ENCODE measurements around the gene CXCL14. TPM values are rescaled to one million over a fixed set of nuclear protein-coding genes. Genes with fewer than 3 reads are reported as not detected.

The CXCL14 gene, protein sequence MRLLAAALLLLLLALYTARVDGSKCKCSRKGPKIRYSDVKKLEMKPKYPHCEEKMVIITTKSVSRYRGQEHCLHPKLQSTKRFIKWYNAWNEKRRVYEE
- under 0.01 TPM for total RNA-seq

DNA sequence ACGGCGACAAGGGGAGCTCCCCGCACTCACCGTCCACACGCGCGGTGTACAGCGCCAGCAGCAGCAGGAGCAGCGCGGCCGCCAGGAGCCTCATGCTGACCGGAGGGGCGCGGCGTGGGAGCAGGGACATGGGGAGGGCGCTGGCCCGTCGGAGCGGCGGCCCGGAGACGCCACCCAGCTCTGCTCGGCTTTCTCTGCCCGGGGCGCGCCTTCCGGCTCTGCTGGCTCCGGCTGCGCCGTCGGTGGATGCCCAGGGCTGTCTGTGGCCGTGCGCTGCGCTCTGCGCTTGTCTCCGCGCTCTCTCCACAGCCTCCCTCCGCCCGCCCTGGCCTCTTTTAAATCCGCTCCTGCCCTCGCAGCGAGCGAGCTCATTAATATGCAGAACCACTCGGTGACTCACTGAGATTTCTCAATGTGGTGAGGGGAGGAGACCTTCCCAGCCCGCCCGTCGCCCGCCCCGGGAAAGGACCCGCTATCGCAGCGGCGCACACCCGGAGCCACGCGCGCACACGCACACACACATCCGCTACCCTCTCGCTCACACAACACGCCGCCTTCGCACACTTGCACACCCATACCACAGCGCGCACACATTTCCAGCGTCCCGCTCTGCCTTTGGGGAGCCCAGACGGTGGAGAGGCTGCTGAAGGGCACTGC, at the start of gene CXCL14:
TSS of gene CXCL14 (minus strand) at position 307 of the 657 bp plus-strand sequence. CDS start at position 94, 213 bp downstream.
- peak in 2 of 3 donors; percentile 62 to 78 for DNase-seq (ENCODE audit: low read depth in 2 of 3, low spot score in 2 of 3)

DNA sequence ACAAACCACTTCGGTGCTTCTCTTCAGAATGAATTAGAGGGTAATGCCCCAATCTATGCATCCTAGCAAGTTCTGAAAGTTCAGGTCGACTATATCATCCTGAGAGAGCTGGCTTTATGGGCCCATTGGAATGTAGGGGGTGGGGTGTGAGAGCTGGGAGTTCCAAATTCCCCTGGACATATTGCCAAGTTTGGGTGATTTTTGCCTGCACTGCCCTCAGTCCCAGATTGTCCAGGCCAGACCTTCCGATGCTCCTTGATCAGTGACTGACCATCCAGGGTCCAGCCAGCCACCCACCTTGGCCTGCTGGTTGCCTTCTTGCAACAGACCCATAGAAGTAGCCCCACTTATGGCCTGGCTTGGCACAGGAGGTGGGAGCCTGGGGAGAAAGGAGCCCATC, 47.8 kb upstream of the CXCL14 start:
- DNase-seq (ENCODE audit: low read depth in 2 of 3, low spot score in 2 of 3): no peak

DNA sequence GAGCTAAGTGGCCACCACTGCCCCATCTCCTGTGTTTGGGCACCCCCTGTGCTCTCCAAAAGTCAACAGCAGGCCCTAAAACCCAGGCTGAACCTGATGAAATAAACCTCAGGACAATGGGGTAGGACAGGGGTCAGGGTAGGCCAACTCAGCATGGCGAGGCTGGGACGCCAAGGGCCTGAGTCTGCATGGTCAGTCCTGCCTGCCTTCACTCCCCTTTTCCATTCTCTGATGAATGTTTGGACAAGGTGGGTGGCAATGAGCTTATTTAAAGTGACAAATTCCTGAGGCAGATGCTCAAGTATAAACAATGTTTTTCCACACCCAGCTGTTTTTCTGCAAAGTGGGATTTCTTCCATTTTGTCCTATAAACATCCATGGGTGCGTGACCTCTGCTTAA, 47.2 kb upstream of the CXCL14 start:
- no peak for DNase-seq (ENCODE audit: low read depth in 2 of 3, low spot score in 2 of 3)

DNA sequence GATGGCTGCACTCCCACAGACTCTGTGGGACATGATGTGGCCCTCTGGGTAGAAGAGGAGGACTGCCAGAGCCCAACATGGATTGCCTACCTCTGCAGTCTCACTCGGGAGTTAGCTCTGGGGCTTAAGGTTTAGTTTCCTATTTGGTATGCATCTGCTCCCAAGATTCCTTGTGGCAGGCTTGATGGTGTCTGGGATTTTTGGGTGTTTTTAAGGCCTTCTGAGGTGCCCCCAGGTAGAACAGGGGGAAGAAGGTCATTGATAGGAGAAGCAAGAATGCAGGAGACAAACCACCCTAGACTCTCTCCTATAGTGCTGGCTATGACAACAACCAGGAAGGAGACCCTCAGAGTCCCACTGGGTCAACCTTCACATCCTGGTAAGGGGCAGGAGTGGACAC, 46.7 kb upstream of the CXCL14 start:
- DNase-seq (ENCODE audit: low read depth in 2 of 3, low spot score in 2 of 3): no peak

DNA sequence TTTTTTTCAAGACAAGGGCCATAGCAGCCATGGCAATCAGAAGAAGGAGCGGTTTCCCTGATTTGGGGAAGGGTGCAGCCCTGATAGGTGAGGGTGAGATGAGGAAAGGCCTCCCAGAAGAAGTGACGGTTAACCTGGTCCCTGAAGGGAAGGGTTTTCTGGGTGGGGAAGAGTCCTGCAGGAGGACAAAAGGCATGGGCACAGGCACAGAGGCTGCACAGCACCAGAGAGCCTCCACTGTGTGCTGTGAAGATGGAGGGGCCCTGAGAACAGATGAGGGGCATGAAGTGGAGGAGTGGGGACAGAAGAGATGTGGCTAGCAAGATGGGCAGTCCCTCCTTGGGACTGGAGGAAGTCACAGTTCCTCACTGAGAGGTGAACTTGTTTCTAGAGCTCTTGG, 46.3 kb upstream of the CXCL14 start:
- DNase-seq (ENCODE audit: low read depth in 2 of 3, low spot score in 2 of 3): no peak

DNA sequence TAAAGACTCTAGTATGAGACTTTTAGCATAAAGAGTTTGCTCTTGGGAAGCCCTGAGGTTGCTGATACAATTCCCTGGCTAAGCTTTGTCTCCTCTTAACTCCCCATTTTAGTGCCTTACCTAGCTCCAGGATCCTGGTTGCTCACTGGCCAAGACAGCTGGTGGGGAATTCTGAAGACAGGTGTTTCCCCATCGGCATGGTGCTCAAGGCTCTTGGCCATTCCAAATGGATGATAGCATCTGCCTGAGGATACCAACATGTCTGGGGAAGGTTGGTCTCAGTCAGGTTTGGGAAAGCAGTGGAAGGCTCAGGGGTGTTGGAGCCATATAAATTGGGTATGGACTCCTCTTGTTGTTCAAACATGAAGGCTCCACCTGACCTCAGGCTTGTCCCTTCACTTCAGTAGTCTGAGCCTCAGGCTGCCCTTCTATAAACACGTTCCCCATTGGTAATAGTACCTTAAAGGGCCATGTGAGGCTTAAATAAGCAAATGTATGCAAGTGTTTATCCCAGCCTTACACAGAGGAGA, 44.5 kb upstream of the CXCL14 start:
- DNase-seq (ENCODE audit: low read depth in 2 of 3, low spot score in 2 of 3): no peak

DNA sequence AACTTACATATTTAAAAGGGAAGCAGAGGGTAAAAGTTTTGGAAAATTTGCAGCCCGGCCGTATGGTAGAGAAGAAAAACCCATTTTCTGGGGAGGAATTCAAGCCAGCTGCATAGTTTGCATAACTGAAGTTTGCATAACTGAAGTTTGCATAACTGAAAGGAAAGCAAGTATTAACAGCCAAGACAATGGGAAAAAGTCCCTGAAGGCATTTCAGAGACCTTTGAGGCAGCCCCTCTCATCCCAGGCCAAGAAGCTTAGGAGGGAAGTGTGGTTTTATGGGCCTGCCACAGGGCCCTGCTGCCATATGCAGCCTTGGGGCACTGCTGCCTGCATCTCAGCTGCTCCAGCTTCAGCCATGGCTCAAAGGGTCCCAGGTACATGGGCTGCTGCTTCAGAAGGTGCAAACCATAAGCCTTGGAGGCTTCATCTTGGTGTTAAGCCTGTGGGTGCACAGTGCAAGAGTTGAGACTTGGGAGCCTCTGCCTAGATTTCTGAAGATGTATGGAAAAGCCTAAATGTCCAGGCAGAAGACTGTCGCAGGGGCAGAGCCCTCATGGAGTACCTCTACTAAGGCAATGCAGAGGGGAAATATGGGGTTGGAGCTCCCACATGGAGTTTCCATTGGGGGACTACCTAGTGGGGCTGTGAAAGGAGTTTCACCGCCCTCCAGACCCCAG, 36.9 kb upstream of the CXCL14 start:
- no peak for DNase-seq (ENCODE audit: low read depth in 2 of 3, low spot score in 2 of 3)

DNA sequence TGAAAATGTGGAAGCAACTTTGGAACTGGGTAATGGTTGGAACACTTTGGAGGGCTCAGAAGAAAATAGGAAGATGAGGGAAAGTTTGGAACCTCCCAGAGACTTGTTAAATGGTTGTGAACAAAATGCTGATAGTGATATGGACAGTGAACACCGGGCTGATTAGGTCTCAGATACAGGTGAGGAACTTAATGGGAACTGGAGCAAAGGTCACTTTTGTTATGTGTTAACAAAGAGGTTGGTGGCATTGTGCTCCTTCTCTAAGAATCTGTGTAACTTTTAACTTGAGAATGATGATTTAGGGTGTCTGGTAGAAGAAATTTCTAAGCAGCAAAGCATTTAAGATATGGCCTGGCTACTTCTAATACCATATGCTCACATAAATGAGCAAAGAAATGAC, 36.4 kb upstream of the CXCL14 start:
- no peak for DNase-seq (ENCODE audit: low read depth in 2 of 3, low spot score in 2 of 3)

DNA sequence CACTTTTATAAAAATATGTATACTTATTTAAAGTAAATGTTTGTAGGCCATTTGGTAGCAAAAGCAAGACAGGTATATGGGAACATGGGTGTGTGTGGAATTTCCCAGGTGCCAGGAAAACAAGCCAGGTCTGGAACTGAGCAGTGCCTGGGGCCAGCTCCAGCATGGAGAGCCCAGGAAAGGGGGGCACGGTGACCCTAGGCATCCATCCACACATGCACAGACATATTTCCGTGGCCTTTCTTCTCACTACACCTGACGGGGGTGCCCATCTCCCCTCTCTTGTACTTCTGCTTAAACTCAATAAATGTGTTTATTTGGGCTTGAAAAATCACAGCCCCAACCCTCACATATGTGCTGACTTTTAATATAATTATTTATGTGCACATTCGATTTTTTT, 31.2 kb upstream of the CXCL14 start:
- DNase-seq (ENCODE audit: low read depth in 2 of 3, low spot score in 2 of 3): no peak

DNA sequence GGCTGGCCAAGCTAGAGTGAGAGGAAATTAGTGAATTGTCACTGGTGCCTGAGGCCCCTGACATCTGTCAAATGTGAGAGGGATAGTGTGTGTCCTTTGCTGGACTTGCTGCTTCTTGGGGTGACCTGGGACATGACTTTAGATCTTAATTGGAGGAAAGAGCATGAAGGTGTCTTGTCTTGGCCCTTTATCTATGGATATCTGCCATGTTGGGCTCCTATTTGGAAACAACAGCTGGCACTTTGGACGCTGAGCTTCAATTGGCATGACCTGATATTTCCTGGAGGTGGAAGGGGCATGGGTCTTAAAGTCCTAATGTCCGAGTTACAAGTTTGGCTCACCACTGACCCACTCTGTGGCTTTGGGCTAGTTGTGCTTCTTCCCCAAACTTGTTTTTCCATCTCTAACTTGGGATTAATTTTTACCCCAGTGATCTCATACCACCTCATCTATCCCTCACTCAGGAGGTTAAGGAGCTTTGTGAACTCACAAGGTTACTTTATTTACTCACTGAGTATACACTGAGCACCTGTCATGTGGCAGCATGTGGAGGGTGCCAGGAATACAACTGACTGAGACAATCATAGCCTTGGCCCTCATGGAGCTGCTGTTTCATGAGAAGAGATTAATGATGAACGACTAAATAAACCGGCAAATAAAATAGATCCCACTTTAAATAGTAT, 30.1 kb upstream of the CXCL14 start:
- DNase-seq (ENCODE audit: low read depth in 2 of 3, low spot score in 2 of 3): no peak

DNA sequence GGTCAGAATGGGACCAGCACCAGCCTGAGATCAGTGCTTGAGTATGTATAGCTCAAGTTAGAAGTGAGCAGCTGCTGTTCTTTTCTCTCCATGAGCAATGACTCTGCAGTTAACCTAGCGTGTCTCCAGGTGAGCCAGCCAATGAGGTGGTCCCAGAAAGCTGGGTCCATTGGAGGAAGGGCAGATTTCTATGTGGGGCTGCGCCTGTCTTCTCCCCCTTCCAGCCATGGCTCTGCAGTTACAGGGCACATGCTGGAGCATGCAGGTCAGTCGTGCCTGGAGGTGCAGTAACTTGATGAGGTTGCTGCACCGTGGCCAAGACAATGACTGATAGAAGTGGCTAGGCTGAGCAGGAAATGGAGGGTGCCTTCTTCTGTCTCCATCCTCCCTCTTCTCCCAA, 29.6 kb upstream of the CXCL14 start:
- no peak for DNase-seq (ENCODE audit: low read depth in 2 of 3, low spot score in 2 of 3)

DNA sequence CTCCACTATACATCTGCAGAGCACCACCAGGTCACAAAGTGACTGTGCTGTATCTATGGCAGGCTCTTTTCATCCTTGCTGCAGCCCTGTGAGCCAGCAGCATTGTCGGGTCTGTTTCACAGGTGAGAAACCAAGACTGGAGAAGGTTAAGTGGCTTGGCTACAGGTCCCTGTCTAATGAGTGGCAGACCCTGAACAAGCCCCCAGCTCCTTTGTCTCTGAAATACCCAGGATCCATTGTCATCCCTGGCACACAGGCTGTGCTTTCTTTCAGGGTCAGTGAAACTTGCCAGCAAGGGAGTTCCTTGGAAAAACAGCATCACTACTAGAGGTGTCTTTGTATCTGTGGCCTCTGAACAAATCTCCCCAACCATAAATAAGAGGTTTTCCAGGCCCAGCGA, 27.6 kb upstream of the CXCL14 start:
- DNase-seq (ENCODE audit: low read depth in 2 of 3, low spot score in 2 of 3): no peak

DNA sequence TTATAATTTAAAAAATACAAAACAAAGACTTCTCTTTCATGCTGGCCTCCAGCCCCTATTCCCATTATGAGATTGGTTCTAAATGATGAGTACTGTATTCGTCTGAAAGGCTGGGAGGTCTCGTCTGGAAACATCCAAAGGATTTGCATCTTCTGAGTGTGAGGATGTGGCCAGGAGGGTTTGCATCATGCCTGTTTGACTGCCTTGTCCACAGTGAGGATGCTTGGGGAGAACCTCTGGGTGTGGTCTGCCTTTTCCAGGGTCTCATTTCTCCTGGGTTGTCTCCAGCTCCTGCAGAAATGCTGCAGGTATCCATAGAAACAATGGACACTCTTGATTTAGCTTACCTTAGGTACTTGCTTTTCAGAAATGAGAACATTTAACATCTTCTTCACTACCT, 26.4 kb upstream of the CXCL14 start:
- no peak for DNase-seq (ENCODE audit: low read depth in 2 of 3, low spot score in 2 of 3)

DNA sequence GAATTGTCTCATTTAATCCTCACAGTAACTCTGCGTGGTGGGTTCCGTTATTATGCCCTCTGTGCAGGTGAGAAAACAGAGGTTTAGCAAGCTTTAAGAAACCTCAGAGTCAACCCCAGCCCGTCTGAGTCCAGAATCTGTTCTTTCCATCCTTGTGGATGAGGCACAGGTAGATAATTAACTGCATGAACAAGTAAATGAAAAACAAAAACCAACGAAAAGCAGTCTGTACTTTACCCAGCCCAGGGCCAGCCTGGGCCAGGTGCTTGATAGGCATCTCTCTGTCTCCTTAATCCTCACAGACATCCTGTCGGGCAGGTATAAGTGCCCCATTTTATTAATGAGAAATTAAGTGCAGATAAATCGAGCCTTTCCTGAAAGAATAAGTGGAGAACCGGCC, 25.3 kb upstream of the CXCL14 start:
- DNase-seq (ENCODE audit: low read depth in 2 of 3, low spot score in 2 of 3): no peak

DNA sequence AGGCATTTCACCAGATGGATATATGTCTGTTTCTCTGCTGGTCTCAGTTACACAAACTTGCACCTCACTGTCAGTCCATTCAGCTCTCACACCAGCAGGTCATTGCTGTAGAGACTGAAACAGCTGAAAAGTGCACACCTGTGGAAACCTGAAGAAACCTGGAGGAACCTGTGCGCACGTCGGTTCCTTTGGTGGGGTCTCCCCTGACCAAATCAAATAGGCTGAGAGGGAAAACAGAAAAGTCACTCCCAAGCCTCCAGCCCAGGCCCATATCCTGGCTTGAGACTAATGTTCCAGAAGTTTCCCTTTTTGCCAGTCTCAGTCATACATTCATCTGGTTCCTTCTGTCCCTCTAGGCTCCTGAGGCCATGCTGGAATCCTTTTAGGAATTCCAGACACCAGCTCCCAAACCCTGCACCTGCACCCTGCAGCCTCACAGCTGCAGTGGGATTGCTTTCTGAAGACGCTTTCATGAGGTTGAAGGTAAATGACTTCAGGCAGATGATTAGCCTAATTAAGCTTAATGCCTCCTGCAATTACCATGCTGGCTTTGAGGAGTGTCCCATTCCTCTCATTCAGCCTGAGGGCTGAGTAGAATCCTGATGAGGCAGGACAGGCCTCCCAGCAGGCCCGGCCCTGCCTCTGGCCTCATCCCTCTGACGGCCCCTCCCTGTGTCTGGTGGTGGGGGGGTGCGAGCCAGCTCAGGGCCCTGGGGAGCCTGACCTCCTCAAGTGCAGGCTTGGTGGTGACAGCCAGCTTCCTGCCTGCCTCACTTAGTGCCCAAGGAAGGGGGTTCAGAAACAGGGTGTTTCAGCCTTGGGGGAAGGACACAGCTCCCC, 24.3 kb upstream of the CXCL14 start:
- DNase-seq (ENCODE audit: low read depth in 2 of 3, low spot score in 2 of 3): no peak

DNA sequence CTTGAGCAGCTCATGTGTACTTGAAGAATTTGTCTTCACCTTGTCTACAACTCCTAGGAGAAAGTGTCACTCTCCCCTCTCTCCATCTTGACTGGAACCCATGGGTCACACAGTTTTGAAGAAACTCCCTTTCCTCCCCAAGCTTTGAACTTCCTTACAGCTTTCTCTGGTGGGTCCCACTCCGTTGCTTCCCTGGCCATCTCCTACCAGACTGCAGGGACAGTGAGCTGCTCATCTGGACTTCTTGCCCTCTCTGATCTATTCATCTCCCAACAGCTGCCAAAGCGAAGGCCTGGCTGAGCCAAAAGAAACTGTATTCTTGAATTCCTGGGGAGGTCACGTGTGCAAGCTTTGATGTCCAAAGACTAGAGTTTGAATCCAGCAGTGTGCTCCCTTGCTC, 22.7 kb upstream of the CXCL14 start:
- no peak for DNase-seq (ENCODE audit: low read depth in 2 of 3, low spot score in 2 of 3)

DNA sequence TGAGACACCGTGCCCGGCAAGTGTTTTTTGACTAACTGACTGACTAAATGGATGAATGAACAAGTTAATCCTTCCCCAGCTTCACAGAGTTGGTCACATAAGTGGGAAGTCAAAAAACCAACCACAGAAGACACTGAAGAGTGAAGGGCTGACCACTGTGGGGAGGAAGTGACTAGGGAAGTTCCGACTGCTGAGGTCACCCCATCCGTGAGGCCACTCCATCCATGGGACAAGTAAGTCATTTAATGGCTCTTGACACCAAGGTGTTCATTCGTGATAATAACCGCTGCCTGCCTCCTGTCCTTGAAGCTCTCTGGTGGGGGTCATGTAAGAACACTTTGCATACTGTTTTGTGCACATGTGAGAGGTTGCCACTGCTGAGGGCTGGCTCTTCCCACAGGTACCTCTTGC, 22.2 kb upstream of the CXCL14 start:
- DNase-seq (ENCODE audit: low read depth in 2 of 3, low spot score in 2 of 3): no peak

DNA sequence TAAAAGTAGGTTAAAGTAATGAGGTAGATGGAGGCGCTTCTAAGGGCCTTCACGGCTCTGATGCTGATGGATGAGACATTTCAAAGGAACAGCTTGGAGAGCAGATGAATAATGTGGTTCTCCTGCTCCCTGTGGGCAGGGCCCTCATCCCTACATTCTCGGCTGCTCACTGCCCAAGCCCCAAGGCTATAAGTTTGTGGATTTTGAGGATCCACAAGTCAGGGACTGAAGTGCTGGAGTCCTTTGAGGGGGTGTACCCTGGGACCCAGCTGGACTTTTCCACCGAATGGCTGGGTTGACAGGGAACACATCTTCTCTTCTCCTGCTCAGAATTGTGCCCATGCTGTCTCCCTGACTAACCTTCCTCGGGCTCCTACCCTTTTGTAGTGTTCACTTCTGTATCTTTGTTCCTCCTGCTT, 21.4 kb upstream of the CXCL14 start:
- DNase-seq (ENCODE audit: low read depth in 2 of 3, low spot score in 2 of 3): no peak

DNA sequence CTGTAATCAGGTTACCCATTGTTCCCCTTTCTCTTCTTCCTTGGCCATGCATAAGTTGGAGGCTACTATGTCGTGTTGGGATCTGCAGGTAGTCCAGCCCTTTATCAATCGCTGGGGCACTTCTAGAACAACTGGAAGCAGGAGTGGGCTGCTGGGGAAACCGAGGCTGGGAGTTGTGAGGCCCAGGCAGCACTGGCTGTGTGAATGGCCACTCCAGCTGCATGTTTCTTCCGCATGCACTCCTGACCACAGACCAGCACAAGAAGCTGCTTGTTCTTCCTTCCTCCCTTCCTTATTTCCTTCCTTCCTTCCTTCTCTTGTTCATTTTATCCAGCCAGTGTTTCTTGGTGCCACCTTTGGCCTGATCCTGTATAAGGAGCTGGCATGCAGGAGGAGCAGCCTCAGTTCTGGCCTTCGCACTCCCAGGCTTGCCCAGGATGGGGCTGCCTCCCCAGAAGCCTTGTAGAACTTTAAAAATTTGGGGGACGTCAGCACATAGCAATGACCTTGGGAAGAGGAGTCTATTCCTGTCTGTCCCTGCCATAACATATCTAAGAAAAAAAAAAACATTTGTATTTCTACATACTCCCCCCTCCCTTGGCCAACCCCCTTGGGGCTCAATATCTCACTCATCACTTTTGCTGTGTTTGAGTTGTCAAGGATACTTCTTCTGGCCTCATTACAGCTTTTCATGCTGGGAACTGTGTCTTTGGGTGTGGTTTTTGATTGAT, 20.8 kb upstream of the CXCL14 start:
- DNase-seq (ENCODE audit: low read depth in 2 of 3, low spot score in 2 of 3): no peak
